GM12878 (cell line): ENCODE measurements around the gene CLCNKA. TPM values are rescaled to one million over a fixed set of nuclear protein-coding genes. Genes with fewer than 3 reads are reported as not detected.
"Not testable (repeated sequence)": the region's sequence is repeated elsewhere in the genome, so short reads cannot be mapped to it uniquely, and the experiment has no call there.

Experiments
- ATAC-seq: fragments of 200-7000 bp; cut with Tn5 transposase; 3 replicates; pipeline ENCODE4 v1.9.1; 2020; ENCODE audit warnings: mild to moderate bottlenecking, moderate library complexity
- BruUV-seq: library from RNA; stranded (reverse); fragments of 400-500 nt; replicated peaks from 2 replicates; lab custom pipeline; 2021; lab: Mats Ljungman, UMichigan
- CTCF ChIA-PET: fragments of 300-600 bp; sonication (Branson Sonifier 250); formaldehyde crosslinking; extraction: SDS; loops from one replicate; lab custom pipeline; 2021; ENCODE audit warnings: inconsistent platforms; lab: Yijun Ruan, JAX
- POLR2A ChIA-PET: fragments of 350-600 bp; formaldehyde crosslinking; extraction: SDS; loops from one replicate; lab custom pipeline; 2021; ENCODE audit warnings: inconsistent platforms; lab: Charles Lee
- RAD21 ChIA-PET: fragments of 300-600 bp; sonication (Branson Sonifier 250); formaldehyde crosslinking; loops from one replicate; lab custom pipeline; 2023; ENCODE audit warnings: antibody characterized with exemption; ENCODE audit not compliant: unreplicated experiment; lab: Charles Lee
- SMC1A ChIA-PET: fragments of 300-600 bp; sonication (Branson Sonifier 250); formaldehyde crosslinking; loops from one replicate; lab custom pipeline; 2023; ENCODE audit not compliant: unreplicated experiment, uncharacterized antibody; lab: Charles Lee
- DNase-seq: peaks from one replicate; pipeline ENCODE4 v3.0.0-alpha.2; 2011; ENCODE audit warnings: low read depth, low spot score
- FAIRE-seq: peaks from 3 replicates; lab custom pipeline; 2011; peaks lifted over from hg19 to GRCh38; lab: Jason Lieb, UNC
- H2AFZ ChIP-seq: 2 replicates; pipeline ENCODE4 v1.6.0; 2011; ENCODE audit warnings: low read depth, low read length, control low read depth; ENCODE audit not compliant: control insufficient read depth
- H3K27ac ChIP-seq: 2 replicates; pipeline ENCODE4 v1.5.1; 2011; ENCODE audit warnings: control low read depth; ENCODE audit not compliant: control insufficient read depth, insufficient read depth
- H3K27me3 ChIP-seq, 2 experiments: replicated peaks in 1 of 2; 2 replicates each; pipeline versions ENCODE4 v1.6.0 to v1.6.1; 2011; ENCODE audit warnings: low read length in 1 of 2; ENCODE audit not compliant: control insufficient read depth in 2 of 2, insufficient read depth in 2 of 2
- H3K36me3 ChIP-seq, 2 experiments: 2 replicates each; pipeline ENCODE4 v1.5.1; 2011; ENCODE audit warnings: low read length in 1 of 2; ENCODE audit not compliant: control insufficient read depth in 2 of 2, insufficient read depth in 2 of 2
- H3K4me1 ChIP-seq: 2 replicates; pipeline ENCODE4 v1.6.1; 2011; ENCODE audit warnings: mild to moderate bottlenecking, low read length, moderate library complexity, mixed read lengths; ENCODE audit not compliant: control insufficient read depth, insufficient read depth
- H3K4me2 ChIP-seq: 2 replicates; pipeline ENCODE4 v1.6.0; 2011; ENCODE audit warnings: control low read depth; ENCODE audit not compliant: control insufficient read depth, insufficient read depth
- H3K4me3 ChIP-seq: fragments of 200-600 bp; sonication (generic); 2 replicates; pipeline ENCODE4 v1.5.1; 2016
- H3K79me2 ChIP-seq: 2 replicates; pipeline ENCODE4 v1.6.0; 2011; ENCODE audit warnings: low read length; ENCODE audit not compliant: control insufficient read depth, insufficient read depth
- H3K9ac ChIP-seq: 2 replicates; pipeline ENCODE4 v1.8.0; 2011; ENCODE audit warnings: low read length, control low read depth, mixed read lengths; ENCODE audit not compliant: control insufficient read depth, insufficient read depth
- H3K9me3 ChIP-seq: replicated peaks from 3 replicates; pipeline ENCODE4 v1.5.1; 2011; ENCODE audit warnings: mild to moderate bottlenecking, low read length; ENCODE audit not compliant: control insufficient read depth, insufficient read depth
- H4K20me1 ChIP-seq: 2 replicates; pipeline ENCODE4 v1.6.0; 2011; ENCODE audit not compliant: control insufficient read depth, insufficient read depth
- BHLHE40 ChIP-seq, 2 experiments: fragments of 450-650 bp in 1 of 2; IDR thresholded peaks; 2 replicates each; pipeline ENCODE4 v1.6.1; 2011 to 2017; ENCODE audit warnings: low read depth in 2 of 2, borderline replicate concordance in 1 of 2, improper control_type of control experiment in 1 of 2, low read length in 1 of 2, mild to moderate bottlenecking in 1 of 2
- EED ChIP-seq: sonication (generic); IDR thresholded peaks from 2 replicates; pipeline ENCODE4 v1.6.1; 2016; ENCODE audit warnings: antibody characterized with exemption, low read depth
- HDAC2 ChIP-seq: fragments of 200-600 bp; sonication (generic); IDR thresholded peaks from 2 replicates; pipeline ENCODE4 v1.6.1; 2017
- NFYA ChIP-seq: IDR thresholded peaks from 2 replicates; pipeline ENCODE4 v1.6.1; 2011; ENCODE audit warnings: low read depth, mild to moderate bottlenecking, low read length, improper control_type of control experiment, borderline replicate concordance
- POLR2AphosphoS2 ChIP-seq: IDR thresholded peaks from 2 replicates; pipeline ENCODE4 v1.6.1; 2011; ENCODE audit warnings: low read depth, mild to moderate bottlenecking, low read length, improper control_type of control experiment, moderate library complexity
- RBBP5 ChIP-seq: fragments of 200-600 bp; sonication (generic); conservative IDR thresholded peaks from 2 replicates; pipeline ENCODE4 v1.6.1; 2016
- SRF ChIP-seq, 2 experiments: IDR thresholded peaks; 2 replicates each; pipeline ENCODE4 v1.6.1; 2011; ENCODE audit warnings: low read depth in 2 of 2, low read length in 2 of 2, mild to moderate bottlenecking in 1 of 2, moderate library complexity in 1 of 2
- SUPT20H ChIP-seq: IDR thresholded peaks from 2 replicates; pipeline ENCODE4 v1.6.1; 2011; ENCODE audit warnings: low read depth, mild to moderate bottlenecking, low read length, moderate library complexity, borderline replicate concordance; ENCODE audit not compliant: control insufficient read depth
- TCF3 ChIP-seq: IDR thresholded peaks from 2 replicates; pipeline ENCODE4 v1.6.1; 2012; ENCODE audit warnings: low read depth, mild to moderate bottlenecking, low read length, borderline replicate concordance; ENCODE audit not compliant: insufficient read depth
- WRNIP1 ChIP-seq: IDR thresholded peaks from 2 replicates; pipeline ENCODE4 v1.6.1; 2011; ENCODE audit warnings: low read depth, low read length, improper control_type of control experiment, borderline replicate concordance
- WGBS: methylation state at CpG from one replicate; pipeline ENCODE4 v1.1.6; 2016; ENCODE audit warnings: low lambda C conversion rate; ENCODE audit not compliant: insufficient replicate concordance, insufficient coverage; ENCODE audit errors: missing lambda C conversion rate; 5-methylcytosine and 5-hydroxymethylcytosine counted together
- in situ Hi-C: fragments of 300-500 bp; cut with MboI; formaldehyde crosslinking; loops from 9 replicates; pipeline ENCODE4 v1.14.3; 2018; ENCODE audit warnings: mixed read lengths
- intact Hi-C: fragments of 100-400 bp; cut with micrococcal nuclease; formaldehyde crosslinking; loops from one replicate; pipeline ENCODE4 v1.14.2; 2022; ENCODE audit not compliant: unreplicated experiment
- polyA plus RNA-seq, 11 experiments: library from polyadenylated mRNA; depleted of rRNA in 4 of 11; unstranded in 6 of 11; stranded (reverse) in 5 of 11; fragments of >200 nt; fragmentation: Nextera tagmentation in 4 of 11; fragmentation: Illumina TruSeq in 1 of 11; extraction: Ambion mirVana in 4 of 11; extraction: Trizol in 1 of 11; gene quantifications; 1 replicate in 1 of 11; 2 replicates in 10 of 11; pipeline versions ENCODE4 v1.2.1 to v1.2.3, GENCODE V29; 2011 to 2016; ENCODE audit warnings: inconsistent platforms in 2 of 11, missing spikeins in 2 of 11, low read depth in 1 of 11
- total RNA-seq, 4 experiments: library from RNA; depleted of rRNA in 3 of 4; stranded (reverse); fragments of >200 nt in 3 of 4; fragmentation: Illumina TruSeq in 1 of 4; extraction: Trizol in 1 of 4; gene quantifications; 2 replicates each; pipeline versions ENCODE4 v1.2.1 to v1.2.3, GENCODE V29; 2013 to 2021

Gene CLCNKA
- total and polyA plus RNA-seq, 10 of the 15 experiments (the other 5 are each of a cell fraction or from before 2014, with no cell fraction given), result 0.02 to 0.15 (median 0.08) TPM; not detected in 6

DNA sequence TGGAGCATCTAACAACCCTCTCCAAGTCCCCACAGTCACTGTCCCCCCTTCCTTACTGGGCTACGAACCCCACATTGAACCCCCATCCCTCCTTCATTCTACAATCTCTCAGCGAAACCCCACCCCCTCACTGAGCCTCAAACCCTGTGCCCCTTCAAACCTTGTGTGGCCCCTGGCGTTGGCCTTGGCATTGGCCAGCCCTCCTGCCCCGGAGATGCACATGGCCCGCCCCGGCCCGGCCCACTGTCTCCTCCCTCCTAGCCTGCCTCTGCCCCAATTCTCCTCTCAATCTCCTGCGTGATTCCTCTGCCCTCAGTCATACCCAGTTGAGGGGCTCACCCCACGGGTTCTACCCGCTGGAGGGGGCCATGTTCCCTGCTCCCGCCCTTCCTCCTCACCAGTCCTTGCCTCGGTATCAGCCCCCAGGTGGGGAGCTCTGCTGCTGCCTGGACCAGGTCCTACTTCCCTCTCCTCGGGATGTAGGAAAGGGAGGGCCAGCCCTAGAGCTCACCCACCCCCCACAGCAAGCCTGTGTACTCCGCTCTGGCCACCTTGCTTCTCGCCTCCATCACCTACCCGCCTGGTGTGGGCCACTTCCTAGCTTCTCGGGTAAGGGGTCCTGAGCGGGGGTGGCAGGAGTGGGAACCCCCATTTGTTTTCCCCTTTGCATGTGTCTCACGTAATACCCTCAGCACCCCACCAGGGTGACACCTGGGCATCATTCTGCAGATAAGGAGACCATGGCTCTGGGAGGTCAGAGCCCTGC, 6.6 kb downstream of the CLCNKA start:
- no peak for DNase-seq
- no peaks in the 10 kb centered on the region for H3K36me3 ChIP-seq
- POLR2A ChIA-PET, result no interaction called here
- H2AFZ ChIP-seq, result no peak overlapping the region
- RAD21 ChIA-PET, result no interaction called here
- SMC1A ChIA-PET, result interaction anchor here (1.3 kb wide), 1 partner anchor 18 kb away, joined by 3 read pairs; no protein-coding TSS in a partner anchor
- intact Hi-C loops, result no loop called here
- H3K79me2 ChIP-seq, result no peaks in the 10 kb centered on the region
- CTCF ChIA-PET, result interaction anchor here (0.7 to 1.3 kb wide), 2 partner anchors 19 to 21 kb away, joined by 3 to 4 read pairs; no protein-coding TSS in a partner anchor
- H3K27me3 ChIP-seq, result no peaks in the 10 kb centered on the region
- no peak for ATAC-seq
- 7% methylated on average over 19 of the region's 19 CpGs for WGBS
- FAIRE-seq, result no peak
- TF ChIP-seq NFYA (no peak), SUPT20H (no peak), BHLHE40 (IDR thresholded peaks at IDR 0.05; ENCODE audit: borderline replicate concordance in 1 of 2, low read depth in 2 of 2, low read length in 1 of 2) (no peak), HDAC2 (no peak), TCF3 (no peak), POLR2AphosphoS2 (no peak), RBBP5 (no peak), SRF (IDR thresholded peaks at IDR 0.05; ENCODE audit: low read depth in 2 of 2, low read length in 2 of 2) (no peak), EED (no peak), WRNIP1 (no peak)
- no TSS peak for BruUV-seq
- in situ Hi-C loops, result no loop called here
- no peak overlapping the region for H3K27ac ChIP-seq
- no peak overlapping the region for H3K4me2 ChIP-seq
- H3K9me3 ChIP-seq, result no peaks in the 10 kb centered on the region
- H4K20me1 ChIP-seq, result no peaks in the 10 kb centered on the region
- H3K4me3 ChIP-seq, result no peak overlapping the region
- H3K4me1 ChIP-seq, result no peaks in the 10 kb centered on the region
- H3K9ac ChIP-seq, result no peak overlapping the region

DNA sequence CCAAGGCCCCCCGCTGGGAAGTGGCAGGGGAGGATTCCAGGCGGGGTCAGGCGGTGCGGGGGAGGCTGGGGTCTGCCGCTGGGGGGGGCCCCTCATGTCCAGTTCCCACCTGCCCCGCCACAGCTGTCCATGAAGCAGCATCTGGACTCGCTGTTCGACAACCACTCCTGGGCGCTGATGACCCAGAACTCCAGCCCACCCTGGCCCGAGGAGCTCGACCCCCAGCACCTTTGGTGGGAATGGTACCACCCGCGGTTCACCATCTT, 7.1 kb downstream of the CLCNKA start:
- H3K4me3 ChIP-seq, RAD21 ChIA-PET, POLR2A ChIA-PET, H3K36me3 ChIP-seq, H3K79me2 ChIP-seq, H4K20me1 ChIP-seq, DNase-seq, intact Hi-C loops, H3K9ac ChIP-seq, ATAC-seq, H2AFZ ChIP-seq, H3K27ac ChIP-seq, in situ Hi-C loops, H3K9me3 ChIP-seq, H3K27me3 ChIP-seq, BruUV-seq, H3K4me1 ChIP-seq, H3K4me2 ChIP-seq, FAIRE-seq: not testable (repeated sequence)
- ChIA-PET SMC1A (interaction anchor here (1.3 kb wide), 1 partner anchor 19 kb away, joined by 3 read pairs; no protein-coding TSS in a partner anchor), CTCF (interaction anchor here (1.3 kb wide), 1 partner anchor 21 kb away, joined by 4 read pairs; no protein-coding TSS in a partner anchor)
- WGBS, result 33% methylated on average over 10 of the region's 13 CpGs
